Purkinje cell (primary cell): ENCODE results near the gene SMTNL1. TPM values are rescaled to one million over a fixed set of nuclear protein-coding genes. Genes with fewer than 3 reads are reported as not detected.

ENCODE experiments used
- polyA plus RNA-seq: library from polyadenylated mRNA; unstranded; fragments of >200 nt; fragmentation: Nextera tagmentation; gene quantifications from 2 replicates; pipeline ENCODE4 v1.2.1, GENCODE V29; 2014

The SMTNL1 gene
- not detected in 2 replicates for polyA plus RNA-seq

DNA sequence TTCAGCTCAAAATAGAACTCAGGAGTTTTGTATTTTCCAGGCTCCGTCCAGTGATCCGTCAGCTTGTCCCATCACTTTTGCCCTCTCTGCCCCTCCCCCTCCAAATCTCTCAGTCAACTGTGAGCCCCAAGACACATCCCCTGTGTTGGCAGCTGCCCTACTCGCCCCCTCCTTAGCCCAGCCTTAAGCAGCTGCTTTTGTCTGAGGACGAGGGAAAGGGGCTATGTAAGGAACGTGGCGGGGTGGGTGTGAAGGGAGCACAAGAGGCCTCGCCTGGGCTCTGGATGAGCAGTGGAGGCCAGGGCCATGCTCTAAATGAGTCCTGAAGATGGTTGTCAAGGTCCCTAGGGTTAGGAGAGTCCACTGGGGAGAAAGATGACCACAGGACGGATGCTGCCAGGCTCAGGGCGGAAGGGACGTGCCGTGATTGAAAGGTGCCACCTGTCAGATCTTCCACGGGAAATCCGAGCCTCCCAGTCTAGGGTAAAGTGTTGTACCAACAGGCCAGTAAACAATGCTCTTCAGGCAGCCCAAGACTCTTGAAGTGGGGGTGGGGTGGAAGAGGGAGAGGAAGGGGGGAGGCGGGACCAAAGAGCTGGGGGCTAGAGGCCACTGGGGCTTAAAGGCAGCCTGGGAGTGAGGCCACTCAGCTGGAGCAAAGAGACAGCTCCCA lies at the start of gene SMTNL1:
Gene SMTNL1, plus strand, starts transcription at position 649 of the 673 bp plus-strand sequence. CDS start 5,048 bp downstream, outside the sequence.

GRCh38 chr11:57515332-57516060 lies 21.9 kb upstream of the SMTNL1 start, which contains the start of gene SLC43A1:
TSS of gene SLC43A1 (minus strand) at chr11:57515702. CDS start at chr11:57514111, 1,591 bp downstream.

DNA sequence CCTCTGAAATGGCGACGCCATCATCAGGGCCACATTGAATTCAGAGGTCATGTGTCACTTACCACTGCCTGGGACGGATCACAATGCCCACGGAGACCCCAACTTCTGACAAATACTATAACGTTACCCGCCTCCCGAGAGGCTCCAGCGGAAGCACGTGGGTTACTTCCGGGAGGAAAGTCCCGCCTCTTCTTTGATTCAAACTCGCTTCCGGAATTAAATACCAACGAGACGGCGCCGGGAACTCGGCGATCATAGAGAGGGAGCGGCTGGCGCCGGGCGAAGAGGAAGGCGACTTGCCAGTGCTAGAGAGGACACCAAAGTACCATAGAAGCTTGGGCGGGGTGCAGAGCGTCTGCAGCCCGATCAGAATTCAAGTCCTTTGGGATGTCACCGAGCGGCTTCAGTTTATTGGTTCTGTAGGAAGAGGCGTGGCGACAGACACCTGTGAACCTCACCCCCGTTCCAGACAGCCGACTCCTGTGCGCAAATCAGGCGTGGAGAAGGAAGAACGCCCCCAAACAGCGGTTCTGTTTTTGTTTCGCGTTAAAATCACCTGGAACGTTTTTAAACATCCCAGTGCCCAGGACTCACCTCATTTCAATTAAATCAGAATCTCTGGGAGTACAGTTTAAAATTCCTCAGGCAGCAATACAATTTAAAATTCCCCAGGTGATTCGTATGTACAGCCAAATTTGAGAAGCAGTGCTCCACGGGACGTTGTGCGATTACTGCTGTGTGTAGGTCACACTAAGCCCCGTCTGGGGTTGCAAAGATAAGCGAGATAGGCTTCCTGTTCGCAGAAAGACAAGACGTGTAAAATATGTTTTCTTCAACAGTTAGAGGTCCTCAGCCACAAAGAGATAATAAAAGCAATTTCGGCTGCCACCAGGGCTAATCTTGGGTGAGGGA lies 6.5 kb upstream of the SMTNL1 start, which contains the start of gene TIMM10:
Gene TIMM10, minus strand, starts transcription at position 159 of the 912 bp plus-strand sequence. CDS start 565 bp downstream, outside the sequence.

GRCh38 chr11:57567515-57568329 lies 30.3 kb downstream of the SMTNL1 start, which contains the start of gene UBE2L6:
TSS of gene UBE2L6 (minus strand) at chr11:57567672. CDS start at chr11:57567611, 61 bp downstream.

DNA sequence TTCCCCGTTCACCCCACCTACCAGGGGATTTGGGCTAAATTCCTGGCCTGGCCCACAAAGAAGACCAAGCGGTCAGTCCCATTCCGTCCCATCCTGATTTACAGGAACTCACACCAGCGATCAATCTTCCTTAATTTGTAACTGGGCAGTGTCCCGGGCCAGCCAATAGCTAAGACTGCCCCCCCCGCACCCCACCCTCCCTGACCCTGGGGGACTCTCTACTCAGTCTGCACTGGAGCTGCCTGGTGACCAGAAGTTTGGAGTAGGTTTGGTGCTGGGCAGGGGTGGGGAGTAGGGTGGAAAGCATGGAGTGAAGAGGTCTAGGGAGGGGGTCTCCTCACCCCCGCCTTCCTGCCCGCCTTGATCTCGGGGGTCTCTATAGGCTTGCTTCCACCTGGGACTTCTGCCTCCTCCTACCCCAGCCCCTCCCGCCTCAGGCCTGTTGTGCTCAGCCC lies 60.1 kb downstream of the SMTNL1 start, which contains the start of gene SERPING1:
Gene SERPING1, plus strand, starts transcription at position 225 of the 455 bp plus-strand sequence. CDS start 586 bp downstream, outside the sequence.

Other genes starting within 250 kb of the SMTNL1 start
- 3.7 and 5.3 TPM in 2 replicates for gene TNKS1BP1, start 212.6 kb upstream of the SMTNL1 start, polyA plus RNA-seq
- 24.9 and 28.2 TPM in 2 replicates for gene SSRP1, start 201.7 kb upstream of the SMTNL1 start, polyA plus RNA-seq
- not detected in 2 replicates for gene P2RX3, start 199.2 kb upstream of the SMTNL1 start, polyA plus RNA-seq
- gene PRG3, start 156.4 kb upstream of the SMTNL1 start, polyA plus RNA-seq = not detected in 2 replicates
- not detected in 2 replicates for gene PRG2, start 146.9 kb upstream of the SMTNL1 start, polyA plus RNA-seq
- gene SLC43A3, start 110.5 kb upstream of the SMTNL1 start, polyA plus RNA-seq = 1.1 and 3.0 TPM in 2 replicates
- gene RTN4RL2, start 77.1 kb upstream of the SMTNL1 start, polyA plus RNA-seq = 0.16 TPM in 1 of 2 replicates, not detected in the other
- 0.16 and 1.1 TPM in 2 replicates for gene SLC43A1, start 21.9 kb upstream of the SMTNL1 start, polyA plus RNA-seq
- 261 and 303 TPM in 2 replicates for gene TIMM10, start 6.8 kb upstream of the SMTNL1 start, polyA plus RNA-seq
- 19.2 and 28.4 TPM in 2 replicates for gene UBE2L6, start 30.1 kb downstream of the SMTNL1 start, polyA plus RNA-seq
- gene SERPING1, start 60.1 kb downstream of the SMTNL1 start, polyA plus RNA-seq = 9.1 and 24.1 TPM in 2 replicates
- 0.24 and 1.0 TPM in 2 replicates for gene YPEL4, start 112.3 kb downstream of the SMTNL1 start, polyA plus RNA-seq
- gene CLP1, start 120.2 kb downstream of the SMTNL1 start, polyA plus RNA-seq = 5.1 and 5.6 TPM in 2 replicates
- 26.2 and 26.9 TPM in 2 replicates for gene ZDHHC5, start 130.5 kb downstream of the SMTNL1 start, polyA plus RNA-seq
- 16.3 and 22.3 TPM in 2 replicates for gene MED19, start 174.6 kb downstream of the SMTNL1 start, polyA plus RNA-seq
- gene TMX2, start 175.0 kb downstream of the SMTNL1 start, polyA plus RNA-seq = 167 and 173 TPM in 2 replicates
- gene SELENOH, start 203.9 kb downstream of the SMTNL1 start, polyA plus RNA-seq = 58.7 and 79.0 TPM in 2 replicates
- gene BTBD18, start 214.2 kb downstream of the SMTNL1 start, polyA plus RNA-seq = 0.24 TPM in 1 of 2 replicates, not detected in the other
- gene CTNND1, start 224.2 kb downstream of the SMTNL1 start, polyA plus RNA-seq = 10.6 and 12.1 TPM in 2 replicates